GM12864 (cell line): Measurements from ENCODE around the gene ALX4.

Experiments used
- DNase-seq: peaks from one replicate; pipeline ENCODE4 v3.0.0-alpha.2; 2011; ENCODE audit warnings: low read depth
- H3K4me3 ChIP-seq: 2 replicates; pipeline ENCODE4 v1.5.1; 2011; ENCODE audit warnings: mild to moderate bottlenecking, low read depth, low read length, control low read depth
- TF ChIP-seq, protein P1 (sequence below): IDR thresholded peaks from 2 replicates; pipeline ENCODE4 v1.5.1; 2011; ENCODE audit warnings: low read depth, mild to moderate bottlenecking, moderate library complexity, low read length, control low read depth, inconsistent platforms; ENCODE audit errors: missing control alignments

The ALX4 gene

GRCh38 chr11:44344423-44344820 is 34.5 kb upstream of the ALX4 start:
- no peak for DNase-seq
- TF ChIP-seq, protein P1, sequence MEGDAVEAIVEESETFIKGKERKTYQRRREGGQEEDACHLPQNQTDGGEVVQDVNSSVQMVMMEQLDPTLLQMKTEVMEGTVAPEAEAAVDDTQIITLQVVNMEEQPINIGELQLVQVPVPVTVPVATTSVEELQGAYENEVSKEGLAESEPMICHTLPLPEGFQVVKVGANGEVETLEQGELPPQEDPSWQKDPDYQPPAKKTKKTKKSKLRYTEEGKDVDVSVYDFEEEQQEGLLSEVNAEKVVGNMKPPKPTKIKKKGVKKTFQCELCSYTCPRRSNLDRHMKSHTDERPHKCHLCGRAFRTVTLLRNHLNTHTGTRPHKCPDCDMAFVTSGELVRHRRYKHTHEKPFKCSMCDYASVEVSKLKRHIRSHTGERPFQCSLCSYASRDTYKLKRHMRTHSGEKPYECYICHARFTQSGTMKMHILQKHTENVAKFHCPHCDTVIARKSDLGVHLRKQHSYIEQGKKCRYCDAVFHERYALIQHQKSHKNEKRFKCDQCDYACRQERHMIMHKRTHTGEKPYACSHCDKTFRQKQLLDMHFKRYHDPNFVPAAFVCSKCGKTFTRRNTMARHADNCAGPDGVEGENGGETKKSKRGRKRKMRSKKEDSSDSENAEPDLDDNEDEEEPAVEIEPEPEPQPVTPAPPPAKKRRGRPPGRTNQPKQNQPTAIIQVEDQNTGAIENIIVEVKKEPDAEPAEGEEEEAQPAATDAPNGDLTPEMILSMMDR = no peak
- no peak overlapping the region for H3K4me3 ChIP-seq

DNA sequence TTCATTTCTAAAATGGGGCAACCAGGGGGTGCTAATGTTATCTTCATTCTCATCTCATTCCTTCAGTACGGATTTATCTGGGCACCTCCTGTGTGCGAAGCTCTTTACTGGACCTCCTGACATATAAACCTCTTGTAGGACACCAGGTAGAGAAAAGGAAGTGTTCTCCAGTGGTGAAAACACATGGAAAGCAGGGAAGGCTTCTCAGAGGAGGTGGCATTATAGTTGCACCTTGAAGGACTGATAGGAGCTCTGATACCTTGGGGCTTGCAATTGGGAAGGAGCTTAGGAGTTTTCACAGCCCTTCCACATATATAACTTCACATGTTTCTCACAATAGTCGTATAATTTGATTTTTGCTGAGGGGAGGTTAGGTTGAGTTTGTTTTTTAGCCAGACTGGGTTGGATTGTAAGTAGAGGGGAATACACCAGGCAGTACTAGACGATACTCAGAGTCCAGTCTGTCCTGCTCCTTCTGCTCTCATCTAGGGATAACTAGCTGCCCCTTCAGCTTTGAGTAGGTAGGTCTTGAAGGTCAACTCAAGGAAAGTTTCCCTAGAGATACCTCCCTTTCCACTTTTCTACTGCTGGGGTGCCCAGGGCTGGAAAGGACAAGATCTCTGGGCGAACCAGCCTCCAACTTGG is 34.0 kb upstream of the ALX4 start:
- H3K4me3 ChIP-seq = no peak overlapping the region
- TF ChIP-seq, protein P1 = no peak

DNA sequence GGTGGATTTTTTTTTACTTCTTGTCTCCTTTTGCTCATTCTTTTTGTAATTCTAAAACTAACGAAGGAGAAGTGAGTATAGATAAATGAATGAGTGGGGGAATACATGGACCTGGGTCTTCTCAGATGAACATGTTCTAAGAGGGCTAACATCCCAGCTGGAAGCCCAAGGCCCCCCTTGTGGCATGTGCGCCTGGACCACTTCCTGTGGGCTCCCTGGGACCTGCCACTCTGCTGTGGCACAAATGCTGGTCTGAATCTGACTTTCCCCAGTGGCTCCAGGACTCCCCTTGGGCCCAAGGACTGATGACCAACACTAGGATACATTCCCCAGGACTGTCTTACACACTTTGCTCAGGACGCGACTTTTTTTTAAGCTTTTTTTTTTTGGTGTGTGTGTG is 32.7 kb upstream of the ALX4 start:
- H3K4me3 ChIP-seq = no peak overlapping the region
- TF ChIP-seq, protein P1 = no peak
- no peak for DNase-seq

More for the DNA sequence above, 34.0 kb upstream of the ALX4 start:
- DNase-seq = no peak

DNA sequence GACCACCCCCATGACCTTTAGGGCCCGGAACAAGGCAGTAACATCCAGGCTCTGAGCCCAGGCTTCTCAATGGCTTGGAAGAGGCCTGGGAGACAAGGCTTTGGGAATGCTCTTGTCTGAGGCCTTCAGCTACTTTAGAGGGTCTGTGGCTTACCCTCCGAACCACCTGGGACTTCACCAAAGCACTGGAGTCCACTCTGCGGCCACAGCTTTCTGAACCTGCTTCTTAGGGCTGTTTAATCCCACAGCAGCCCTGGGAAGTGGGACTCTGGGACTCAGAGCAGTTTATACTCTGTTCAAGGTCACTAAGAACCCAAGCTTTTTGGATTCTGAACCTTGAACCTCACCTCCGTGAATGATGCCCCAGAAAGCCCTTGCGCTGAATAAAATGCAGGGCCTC is 30.7 kb upstream of the ALX4 start:
- no peak overlapping the region for H3K4me3 ChIP-seq
- DNase-seq = no peak
- TF ChIP-seq, protein P1 = no peak

DNA sequence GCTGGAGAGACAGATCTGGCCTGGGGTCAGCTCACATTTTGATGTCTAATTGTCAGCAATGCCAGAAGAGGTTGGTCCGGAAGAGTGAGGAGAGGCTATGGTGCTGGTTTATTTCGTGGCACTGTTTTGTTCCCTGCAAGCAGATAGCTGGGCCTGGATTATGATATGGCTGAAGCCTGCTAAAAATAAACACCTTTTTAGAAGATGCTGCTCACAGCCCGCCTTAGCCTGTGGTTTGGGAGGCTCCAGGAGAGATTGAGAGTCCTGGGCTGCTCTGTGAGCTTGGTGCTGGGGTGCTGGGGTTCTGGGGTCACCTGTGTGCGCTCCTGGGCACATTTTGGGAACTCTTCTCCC is 29.6 kb upstream of the ALX4 start:
- no peak for DNase-seq
- TF ChIP-seq, protein P1 = no peak
- no peak overlapping the region for H3K4me3 ChIP-seq

- TF ChIP-seq, protein P1 = no peak
- no peak overlapping the region for H3K4me3 ChIP-seq
- no peak for DNase-seq
Observed at GRCh38 chr11:44338698-44339529, 29.0 kb upstream of the ALX4 start.
